Measurements from ENCODE around the gene CTAGE4. TPM values are rescaled to one million over a fixed set of nuclear protein-coding genes. Genes with fewer than 3 reads are reported as not detected.
"Not testable (repeated sequence)": the region's sequence is repeated elsewhere in the genome, so short reads cannot be mapped to it uniquely, and the experiment has no call there.

The CTAGE4 gene, protein sequence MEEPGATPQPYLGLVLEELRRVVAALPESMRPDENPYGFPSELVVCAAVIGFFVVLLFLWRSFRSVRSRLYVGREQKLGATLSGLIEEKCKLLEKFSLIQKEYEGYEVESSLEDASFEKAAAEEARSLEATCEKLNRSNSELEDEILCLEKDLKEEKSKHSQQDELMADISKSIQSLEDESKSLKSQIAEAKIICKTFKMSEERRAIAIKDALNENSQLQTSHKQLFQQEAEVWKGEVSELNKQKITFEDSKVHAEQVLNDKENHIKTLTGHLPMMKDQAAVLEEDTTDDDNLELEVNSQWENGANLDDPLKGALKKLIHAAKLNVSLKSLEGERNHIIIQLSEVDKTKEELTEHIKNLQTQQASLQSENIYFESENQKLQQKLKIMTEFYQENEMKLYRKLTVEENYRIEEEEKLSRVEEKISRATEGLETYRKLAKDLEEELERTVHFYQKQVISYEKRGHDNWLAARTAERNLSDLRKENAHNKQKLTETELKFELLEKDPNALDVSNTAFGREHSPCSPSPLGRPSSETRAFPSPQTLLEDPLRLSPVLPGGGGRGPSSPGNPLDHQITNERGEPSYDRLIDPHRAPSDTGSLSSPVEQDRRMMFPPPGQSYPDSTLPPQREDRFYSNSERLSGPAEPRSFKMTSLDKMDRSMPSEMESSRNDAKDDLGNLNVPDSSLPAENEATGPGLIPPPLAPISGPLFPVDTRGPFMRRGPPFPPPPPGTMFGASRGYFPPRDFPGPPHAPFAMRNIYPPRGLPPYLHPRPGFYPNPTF
- total RNA-seq (2014; rRNA removed; shearing (Covaris generic); ENCODE audit: low replicate concordance) = 0.84 and 1.3 TPM in 2 replicates

DNA sequence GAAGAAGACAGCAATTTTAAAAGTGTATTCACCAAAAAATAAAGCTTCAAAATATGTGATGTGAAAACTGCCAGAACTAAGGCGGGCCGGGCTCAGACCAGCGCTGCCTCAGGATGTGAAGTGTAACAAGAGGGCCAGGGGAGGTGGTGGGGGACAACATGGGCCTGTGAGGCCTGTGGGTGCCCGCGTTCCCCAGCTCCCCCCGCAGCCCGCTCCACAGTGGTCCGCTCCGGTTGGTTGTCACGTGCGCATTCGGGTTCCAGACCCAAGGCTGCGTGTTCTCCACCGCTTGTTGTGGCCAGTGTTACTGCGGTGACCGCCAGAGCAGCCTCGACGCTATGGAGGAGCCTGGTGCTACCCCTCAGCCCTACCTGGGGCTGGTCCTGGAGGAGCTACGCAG lies at the start of gene CTAGE4:
Gene CTAGE4 (plus strand): TSS at position 301 of the 400 bp plus-strand sequence. CDS start 38 bp downstream, at position 339.
- in situ Hi-C loops (cut with HindIII; ENCODE audit: low pct_unique_long_range_greater_than_20kb, low sequenced_read_pairs) = not testable (repeated sequence)

DNA sequence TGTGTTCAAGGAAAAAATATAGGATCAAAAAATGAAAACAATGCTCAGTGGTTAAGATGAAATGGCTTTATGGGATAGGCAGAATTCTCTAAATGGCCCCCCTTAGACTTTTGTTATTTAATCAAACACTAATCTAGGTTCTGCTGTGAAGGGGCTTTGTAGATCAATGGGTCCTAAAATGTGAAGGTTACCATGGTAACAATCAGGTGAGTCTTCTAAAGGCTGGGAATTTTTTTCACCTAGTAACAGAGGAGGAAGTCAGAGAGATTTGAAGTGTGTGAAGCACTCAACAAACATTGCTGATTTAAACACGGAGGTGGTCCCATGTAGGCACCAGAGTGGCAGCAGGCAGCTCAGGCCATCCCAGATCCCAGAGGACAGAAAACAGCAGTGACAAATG lies 49.1 kb upstream of the CTAGE4 start:
- in situ Hi-C loops (cut with HindIII; ENCODE audit: low pct_unique_long_range_greater_than_20kb, low sequenced_read_pairs) = no loop called here
- no peak for DNase-seq (ENCODE audit: low read depth)

More for the DNA sequence above, at the start of gene CTAGE4:
- DNase-seq (ENCODE audit: low read depth) = not testable (repeated sequence)

DNA sequence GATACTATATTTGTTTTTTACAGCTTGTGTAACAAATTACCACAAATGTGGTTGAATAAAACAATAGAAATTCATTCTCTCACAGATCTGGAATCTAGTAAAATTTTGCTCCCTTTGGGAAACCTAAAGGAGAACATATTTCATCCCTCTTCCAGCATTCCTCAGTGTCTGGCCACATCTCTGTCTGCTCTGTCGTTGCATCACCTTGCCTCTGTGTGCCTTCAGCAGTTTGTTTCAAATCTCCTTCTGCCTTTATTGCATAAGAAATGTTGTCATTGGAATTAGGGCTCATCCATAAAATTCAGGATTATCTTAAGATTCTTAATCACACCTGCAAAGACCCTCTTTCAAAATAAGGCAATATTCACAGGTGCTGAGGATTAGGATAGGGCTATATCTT lies 45.8 kb upstream of the CTAGE4 start:
- DNase-seq (ENCODE audit: low read depth) = no peak
- in situ Hi-C loops (cut with HindIII; ENCODE audit: low pct_unique_long_range_greater_than_20kb, low sequenced_read_pairs) = no loop called here

DNA sequence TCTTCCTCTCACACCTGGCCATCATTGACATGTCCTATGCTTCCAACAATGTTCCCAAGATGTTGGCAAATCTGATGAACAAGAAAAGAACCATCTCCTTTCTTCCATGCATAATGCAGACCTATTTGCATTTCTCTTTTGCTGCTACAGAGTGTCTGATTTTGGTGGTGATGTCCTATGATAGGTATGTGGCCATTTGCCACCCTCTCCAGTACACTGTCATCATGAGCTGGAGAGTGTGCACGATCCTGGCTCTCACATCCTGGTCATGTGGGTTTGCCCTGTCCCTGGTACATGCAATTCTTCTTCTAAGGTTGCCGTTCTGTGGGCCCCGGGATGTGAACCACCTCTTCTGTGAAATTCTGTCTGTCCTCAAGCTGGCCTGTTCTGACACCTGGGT lies 41.1 kb upstream of the CTAGE4 start:
- in situ Hi-C loops (cut with HindIII; ENCODE audit: low pct_unique_long_range_greater_than_20kb, low sequenced_read_pairs) = no loop called here
- no peak for DNase-seq (ENCODE audit: low read depth)

DNA sequence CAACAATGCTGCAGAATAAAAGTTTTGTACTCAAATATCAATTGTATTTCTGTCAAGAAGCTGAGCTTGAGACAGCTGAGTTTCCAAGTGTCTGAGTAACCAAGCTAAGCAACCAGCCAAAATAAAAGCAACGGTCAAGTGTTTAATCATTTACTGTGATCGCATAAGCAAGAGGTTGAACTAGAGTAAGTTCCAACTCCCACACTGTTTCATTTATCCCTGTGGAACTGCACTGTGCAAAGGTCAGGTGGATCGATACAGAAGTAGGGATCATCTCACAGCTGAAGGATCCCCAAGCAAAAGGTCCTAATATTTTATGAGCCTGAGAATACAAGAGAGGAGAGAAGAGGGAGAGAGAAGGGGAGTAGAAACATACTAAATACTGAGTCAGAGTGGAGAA lies 38.8 kb upstream of the CTAGE4 start:
- no peak for DNase-seq (ENCODE audit: low read depth)
- in situ Hi-C loops (cut with HindIII; ENCODE audit: low pct_unique_long_range_greater_than_20kb, low sequenced_read_pairs) = no loop called here

DNA sequence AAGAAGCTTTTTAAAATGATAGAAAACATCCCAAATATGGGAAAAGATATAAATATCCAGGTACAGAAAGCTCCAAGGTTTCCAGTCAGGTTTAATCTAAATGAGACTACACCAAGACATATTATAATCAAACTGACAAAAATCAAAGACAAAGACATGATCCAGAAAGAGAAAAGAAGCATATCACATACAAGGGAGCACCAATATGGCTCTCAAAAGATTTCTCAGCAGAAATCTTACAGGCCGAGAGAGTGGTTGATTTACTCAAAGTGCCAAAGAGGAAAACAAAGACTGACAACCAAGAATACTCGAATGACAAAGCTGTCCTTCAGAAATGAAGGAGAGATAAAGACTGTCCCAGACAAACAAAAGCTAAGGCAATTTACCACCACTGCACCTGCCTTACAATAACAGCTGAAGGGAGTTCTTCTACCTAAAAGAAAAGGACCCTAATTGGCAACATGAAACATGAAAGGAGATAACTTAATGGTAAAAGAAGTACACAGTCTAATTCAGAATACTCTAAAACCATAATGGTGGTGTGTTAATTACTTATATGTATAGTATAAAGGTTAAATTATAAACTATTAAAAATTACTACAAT lies 34.9 kb upstream of the CTAGE4 start:
- no peak for DNase-seq (ENCODE audit: low read depth)
- in situ Hi-C loops (cut with HindIII; ENCODE audit: low pct_unique_long_range_greater_than_20kb, low sequenced_read_pairs) = no loop called here

DNA sequence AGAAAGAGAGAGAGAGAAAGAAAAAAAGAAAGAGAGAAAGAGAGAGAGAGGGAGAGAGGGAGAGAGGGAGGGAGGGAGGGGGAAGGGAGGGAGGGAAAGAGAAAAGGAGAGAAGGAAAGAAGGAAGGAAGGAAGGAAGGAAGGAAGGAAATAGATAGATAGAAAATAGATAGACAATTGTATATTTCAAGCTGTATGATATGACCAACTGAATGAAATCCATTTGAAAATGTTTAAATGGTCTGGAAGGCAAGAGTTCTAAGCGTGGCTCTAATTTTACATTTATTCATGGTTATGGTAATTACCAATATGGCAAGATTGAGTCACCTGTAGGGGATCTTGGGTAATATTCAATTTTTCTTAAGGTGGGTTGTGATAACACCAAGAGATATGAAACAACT lies 24.4 kb upstream of the CTAGE4 start:
- in situ Hi-C loops (cut with HindIII; ENCODE audit: low pct_unique_long_range_greater_than_20kb, low sequenced_read_pairs) = no loop called here
- DNase-seq (ENCODE audit: low read depth) = no peak

DNA sequence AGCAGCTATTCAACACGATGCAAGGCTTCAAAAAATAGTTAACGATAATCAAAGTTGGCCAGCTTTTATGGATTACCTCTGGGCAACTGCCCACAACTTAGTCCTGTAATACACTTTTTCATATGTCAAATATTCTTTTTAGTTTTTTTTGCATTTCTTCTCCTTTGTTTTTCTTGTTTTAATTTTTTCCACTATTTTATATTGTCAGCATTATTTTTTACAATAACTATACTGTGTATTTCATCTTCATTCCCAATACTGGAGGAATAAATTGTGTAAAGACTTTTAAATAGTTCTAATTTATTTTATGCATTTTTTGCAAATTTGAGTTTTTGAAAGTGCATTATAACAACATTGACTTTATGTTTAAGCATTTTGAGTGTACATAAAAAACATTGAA lies 18.5 kb upstream of the CTAGE4 start:
- no peak for DNase-seq (ENCODE audit: low read depth)
- in situ Hi-C loops (cut with HindIII; ENCODE audit: low pct_unique_long_range_greater_than_20kb, low sequenced_read_pairs) = no loop called here

DNA sequence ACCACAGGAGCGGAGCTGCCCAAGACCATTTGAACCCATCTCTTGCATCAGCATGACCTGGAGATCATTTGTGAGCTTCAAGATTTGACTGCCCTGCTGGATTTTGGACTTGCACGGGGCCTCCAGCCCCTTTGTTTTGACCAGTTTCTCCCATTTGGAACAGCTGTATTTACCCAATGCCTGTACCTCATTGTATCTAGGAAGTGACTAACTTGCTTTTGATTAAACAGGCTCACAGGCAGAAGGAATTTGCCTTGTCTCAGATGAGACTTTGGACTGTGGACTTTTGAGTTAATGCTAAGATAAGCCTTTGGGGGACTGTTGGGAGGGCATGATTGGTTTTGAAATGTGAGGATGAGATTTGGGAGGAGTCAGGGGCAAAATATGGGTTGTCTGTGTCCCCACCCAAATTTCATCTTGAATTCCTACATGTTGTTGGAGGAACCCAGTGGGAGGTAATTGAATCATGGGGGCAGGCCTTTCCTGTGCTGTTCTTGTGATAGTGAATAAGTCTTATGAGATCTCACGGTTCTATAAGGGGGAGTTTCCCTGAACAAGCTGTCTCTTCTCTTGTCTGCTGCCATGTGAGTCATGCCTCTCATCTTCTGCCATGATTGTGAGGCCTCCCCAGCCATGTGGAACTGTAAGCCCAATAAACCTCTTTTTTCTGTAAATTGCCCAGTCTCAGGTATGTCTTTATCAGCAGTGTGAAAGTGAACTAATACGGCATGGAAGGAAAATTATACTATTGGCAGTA lies 11.5 kb upstream of the CTAGE4 start:
- in situ Hi-C loops (cut with HindIII; ENCODE audit: low pct_unique_long_range_greater_than_20kb, low sequenced_read_pairs); DNase-seq (ENCODE audit: low read depth): not testable (repeated sequence)

DNA sequence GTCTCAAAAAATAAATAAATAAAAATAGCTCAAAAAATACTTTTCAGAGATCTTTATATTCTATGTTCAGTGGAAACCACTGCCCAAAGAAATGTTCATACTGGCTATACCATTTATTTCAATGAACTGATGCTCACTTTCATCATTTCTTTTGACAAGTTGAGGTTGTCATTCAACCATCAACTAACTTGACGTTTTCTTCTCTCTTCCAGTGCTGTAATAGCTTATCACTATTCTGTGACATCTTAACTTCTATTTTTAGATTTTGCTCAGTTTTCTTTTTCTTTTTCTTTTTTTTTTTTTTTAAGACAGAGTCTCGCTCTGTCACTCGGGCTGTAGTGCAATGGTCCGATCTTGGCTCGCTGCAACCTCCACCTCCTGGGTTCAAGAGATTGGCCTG lies 8.7 kb upstream of the CTAGE4 start:
- in situ Hi-C loops (cut with HindIII; ENCODE audit: low pct_unique_long_range_greater_than_20kb, low sequenced_read_pairs) = no loop called here
- DNase-seq (ENCODE audit: low read depth) = no peak

DNA sequence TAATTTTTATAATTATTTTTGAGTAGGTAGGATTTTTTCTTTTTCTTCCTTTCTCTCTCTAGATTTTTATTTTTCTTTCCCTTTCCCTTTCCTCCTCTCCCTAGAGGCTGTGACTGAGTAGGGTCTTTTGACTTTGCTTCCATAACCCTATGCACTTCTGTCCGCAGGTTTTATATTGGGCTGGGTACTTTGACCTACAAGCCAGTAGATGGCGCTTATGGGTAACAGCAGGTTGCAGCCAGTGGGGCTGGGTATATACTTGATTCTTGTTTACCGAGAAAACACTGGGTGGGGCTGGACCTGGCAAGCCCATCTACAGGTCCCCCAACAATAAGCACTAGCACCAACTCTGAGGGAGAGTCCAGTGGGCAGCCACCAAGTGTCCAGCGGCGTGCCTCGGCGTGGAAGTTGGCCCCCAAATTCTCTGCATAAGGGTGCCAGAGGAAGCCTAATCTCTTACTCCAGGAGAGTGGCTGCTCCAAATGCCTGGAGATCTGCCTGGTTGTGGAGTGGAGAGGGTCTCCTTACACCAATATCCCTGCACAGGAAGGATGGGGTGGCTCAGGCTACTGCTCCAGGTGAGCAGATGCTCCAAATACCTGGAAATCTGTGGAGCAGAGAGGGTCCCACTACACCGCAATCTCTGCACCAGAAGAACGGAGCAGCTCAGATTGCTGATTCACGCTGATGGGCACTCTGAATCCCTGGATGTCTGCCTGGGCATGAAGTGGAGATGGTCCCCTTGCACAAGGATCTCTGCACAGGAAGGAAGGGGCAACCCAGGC lies 4.7 kb upstream of the CTAGE4 start:
- DNase-seq (ENCODE audit: low read depth); in situ Hi-C loops (cut with HindIII; ENCODE audit: low pct_unique_long_range_greater_than_20kb, low sequenced_read_pairs): not testable (repeated sequence)

DNA sequence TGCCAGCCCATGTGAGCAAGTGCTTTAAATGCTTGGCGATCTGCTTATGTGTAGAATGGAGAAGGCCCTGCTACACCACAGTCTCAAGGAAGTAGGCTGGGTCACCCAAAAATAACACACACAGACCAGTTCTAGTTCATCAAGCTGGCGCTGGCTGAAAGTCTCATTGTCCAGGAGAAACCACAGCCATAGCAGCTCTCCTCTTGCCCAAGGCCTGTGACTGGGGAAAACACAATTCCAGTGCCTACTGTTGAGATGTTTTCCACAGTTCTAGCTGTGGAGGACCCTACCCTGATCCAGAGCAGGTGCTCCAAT lies 4.1 kb upstream of the CTAGE4 start:
- DNase-seq (ENCODE audit: low read depth); in situ Hi-C loops (cut with HindIII; ENCODE audit: low pct_unique_long_range_greater_than_20kb, low sequenced_read_pairs): not testable (repeated sequence)

DNA sequence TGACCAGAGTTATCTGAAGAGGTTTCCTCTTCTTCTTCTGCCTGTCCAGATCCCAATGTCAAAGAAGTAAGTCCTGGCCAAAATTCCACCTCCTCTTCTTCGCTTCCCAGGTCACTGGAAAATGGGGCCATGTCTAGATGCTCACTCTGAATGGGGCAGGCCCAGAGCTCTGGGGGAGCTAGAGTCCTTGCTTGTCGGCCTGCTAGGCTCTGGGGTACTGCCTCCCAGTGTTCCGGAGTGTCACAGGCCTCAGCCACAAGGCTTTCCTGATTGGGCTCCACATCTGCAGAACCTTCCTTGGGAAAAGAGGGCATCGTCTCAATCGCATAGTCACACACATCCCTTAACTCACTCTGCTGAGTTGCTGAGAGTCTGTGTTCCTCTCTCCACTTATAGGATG lies 4.6 kb downstream of the CTAGE4 start:
- in situ Hi-C loops (cut with HindIII; ENCODE audit: low pct_unique_long_range_greater_than_20kb, low sequenced_read_pairs); DNase-seq (ENCODE audit: low read depth): not testable (repeated sequence)

DNA sequence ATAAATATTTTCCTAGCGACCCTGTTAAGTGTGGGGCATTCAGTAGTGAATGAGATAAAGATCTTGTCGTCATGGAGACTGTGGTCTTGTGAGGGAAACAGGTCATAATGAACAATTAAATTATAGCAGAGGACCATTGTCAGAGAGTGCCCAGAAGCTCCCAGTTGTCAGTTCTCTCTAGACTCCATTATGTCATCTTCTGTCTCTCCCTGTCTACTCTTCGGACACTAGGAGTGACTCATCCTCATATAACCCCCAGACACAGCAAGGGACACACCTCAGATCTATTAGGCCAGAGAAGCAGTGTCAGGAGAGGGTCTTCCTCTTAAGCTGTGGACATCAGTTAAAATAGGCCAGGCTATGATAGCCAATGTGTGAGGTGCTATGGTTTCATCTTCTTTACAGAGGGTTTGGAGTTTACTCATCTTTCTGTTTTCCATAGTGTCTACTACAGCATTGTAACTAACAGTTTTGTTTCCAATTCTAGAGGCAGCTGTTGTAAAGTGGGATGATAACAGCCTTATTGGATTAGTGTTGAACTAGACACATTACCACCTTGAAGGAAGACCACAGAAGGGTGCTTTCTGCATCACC lies 5.4 kb downstream of the CTAGE4 start:
- DNase-seq (ENCODE audit: low read depth); in situ Hi-C loops (cut with HindIII; ENCODE audit: low pct_unique_long_range_greater_than_20kb, low sequenced_read_pairs): not testable (repeated sequence)

DNA sequence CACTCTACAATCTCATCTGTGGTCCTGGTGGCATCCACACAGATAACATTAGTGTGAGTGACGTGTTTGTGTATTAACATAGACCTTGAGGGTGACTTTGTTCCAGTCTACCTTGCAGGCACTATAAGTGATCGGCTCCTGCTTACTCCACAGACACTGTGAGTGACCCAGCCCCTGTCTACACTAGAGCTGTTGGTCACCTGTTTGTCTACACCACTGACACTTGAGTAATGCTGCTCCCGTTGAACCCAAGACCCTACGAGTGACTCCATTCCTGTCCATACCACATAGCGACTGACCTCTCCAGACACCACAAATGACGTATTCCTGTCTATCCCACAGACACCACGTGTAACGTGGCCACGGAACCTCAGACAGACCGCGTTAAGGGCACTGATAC lies 10.5 kb downstream of the CTAGE4 start:
- in situ Hi-C loops (cut with HindIII; ENCODE audit: low pct_unique_long_range_greater_than_20kb, low sequenced_read_pairs); DNase-seq (ENCODE audit: low read depth): not testable (repeated sequence)

DNA sequence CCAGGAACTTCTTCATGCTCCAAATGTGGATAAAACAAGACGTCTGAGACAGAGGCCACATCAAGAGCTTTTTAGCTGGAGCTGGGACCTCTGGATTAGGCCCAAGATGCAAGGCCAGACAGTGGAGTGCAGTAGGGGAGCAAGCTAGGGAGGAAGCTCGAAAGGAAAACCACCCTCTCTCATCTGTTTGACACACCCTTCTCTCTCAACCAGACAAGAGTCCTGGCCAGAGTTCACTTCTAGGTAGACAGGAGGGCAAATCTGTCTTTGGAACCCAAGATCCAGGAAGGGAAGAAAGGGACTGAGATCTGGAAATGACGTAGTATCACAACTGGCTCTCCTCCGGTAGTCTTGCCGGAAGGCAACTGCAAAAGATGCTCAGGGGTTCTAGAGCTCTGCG lies 11.2 kb downstream of the CTAGE4 start:
- DNase-seq (ENCODE audit: low read depth); in situ Hi-C loops (cut with HindIII; ENCODE audit: low pct_unique_long_range_greater_than_20kb, low sequenced_read_pairs): not testable (repeated sequence)

DNA sequence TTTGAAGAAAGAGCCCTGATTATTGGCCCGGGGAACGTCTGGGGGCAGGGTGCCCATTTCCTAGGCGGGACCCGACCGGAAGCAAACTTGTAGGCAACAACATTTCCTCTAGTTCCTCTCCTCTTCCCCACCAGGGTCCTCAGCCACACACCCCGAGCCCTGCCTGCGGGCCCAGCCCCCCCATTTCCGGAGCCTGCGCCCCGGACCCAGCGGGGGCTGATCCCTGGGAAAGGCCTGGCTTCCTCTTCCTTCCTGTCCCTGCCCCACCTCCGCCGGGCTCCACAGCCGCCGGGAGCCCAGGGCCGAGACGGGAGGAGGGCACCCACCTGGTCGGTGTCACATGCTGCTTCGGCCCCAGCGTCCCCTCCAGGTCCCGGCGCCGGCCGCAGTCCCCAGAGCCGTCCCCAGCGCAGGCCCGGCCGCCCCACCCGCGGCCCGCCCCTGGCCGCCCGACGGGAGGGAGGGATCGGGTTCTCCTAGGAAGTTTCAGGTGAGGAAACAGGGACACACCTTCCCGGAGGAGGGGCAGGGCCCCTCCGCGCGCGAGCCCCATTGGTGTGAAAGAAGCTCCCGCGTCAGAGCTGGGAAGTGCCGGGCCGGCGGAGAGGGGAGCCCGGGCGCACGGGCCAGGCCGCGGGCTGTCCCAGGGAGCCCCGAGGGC lies 12.1 kb downstream of the CTAGE4 start, which contains the start of gene ARHGEF35:
Gene ARHGEF35 (minus strand): TSS at position 622 of the 661 bp plus-strand sequence. CDS start 7,450 bp downstream, outside the sequence.
- in situ Hi-C loops (cut with HindIII; ENCODE audit: low pct_unique_long_range_greater_than_20kb, low sequenced_read_pairs); DNase-seq (ENCODE audit: low read depth): not testable (repeated sequence)

All from Caki2 (cell line).